Left ventricle myocardium inferior (tissue), 1 donor: ENCODE data around the gene OPN4. TPM values are rescaled to one million over a fixed set of nuclear protein-coding genes. Genes with fewer than 3 reads are reported as not detected.
A peak's percentile ranks its signal among the peaks of the same experiment; 100 is the strongest.

Experiments
- DNase-seq: peaks from one replicate; pipeline ENCODE4 v3.0.0-alpha.2; 2020
- H3K27ac ChIP-seq: fragments of 200-600 bp; replicated peaks from 2 replicates; pipeline ENCODE4 v1.8.0; 2021
- H3K27me3 ChIP-seq: fragments of 200-600 bp; 2 replicates; pipeline ENCODE4 v1.8.0; 2021; ENCODE audit warnings: low read depth
- H3K36me3 ChIP-seq: fragments of 200-600 bp; 2 replicates; pipeline ENCODE4 v1.8.0; 2021
- H3K4me1 ChIP-seq: fragments of 200-600 bp; 2 replicates; pipeline ENCODE4 v1.8.0; 2021
- H3K4me3 ChIP-seq: fragments of 200-600 bp; 2 replicates; pipeline ENCODE4 v1.8.0; 2021; ENCODE audit warnings: mild to moderate bottlenecking, moderate library complexity
- H3K9me3 ChIP-seq: fragments of 200-600 bp; replicated peaks from 2 replicates; pipeline ENCODE4 v1.8.0; 2021
- CTCF ChIP-seq: fragments of 200-600 bp; IDR thresholded peaks from 2 replicates; pipeline ENCODE4 v1.8.0; 2021; ENCODE audit warnings: antibody characterized with exemption, mild to moderate bottlenecking, borderline replicate concordance
- intact Hi-C: fragments of 100-400 bp; cut with micrococcal nuclease; formaldehyde crosslinking; loops from one replicate; pipeline ENCODE4 v1.11.0; 2022
- total RNA-seq: library from RNA; stranded (reverse); fragmentation: NEBNext Ultra II Directional; extraction: Animal tissue kit (Norgen Biotek cat#: 25700); gene quantifications from one replicate; pipeline ENCODE4 v1.2.1, GENCODE V29; 2021
- donor health status: DM: no; HTN: yes; CAD: no; lungs with severe emphysema.

The OPN4 gene
- total RNA-seq, 1 donor from 2014 or later, result 0.25 TPM

GRCh38 chr10:86705905-86706304, 51.6 kb downstream of the OPN4 start:
- H3K27ac ChIP-seq, result peak overlapping the region; percentile 65
- no peak for DNase-seq
- H3K36me3 ChIP-seq, result peaks cover 35% of the 10 kb centered on the region
- H3K4me3 ChIP-seq, result no peak overlapping the region
- peaks cover 69% of the 10 kb centered on the region for H3K4me1 ChIP-seq
- H3K27me3 ChIP-seq, result peaks cover 31% of the 10 kb centered on the region
- no peaks in the 10 kb centered on the region for H3K9me3 ChIP-seq
- TF ChIP-seq CTCF, result no peak
- intact Hi-C loops, result loop anchor here (10.0 kb wide), 1 partner anchor 199 kb away; no protein-coding TSS in a partner anchor

GRCh38 chr10:86706401-86706841, 52.1 kb downstream of the OPN4 start:
- H3K27me3 ChIP-seq, result peaks cover 31% of the 10 kb centered on the region
- DNase-seq, result no peak
- TF ChIP-seq CTCF, result no peak
- intact Hi-C loops, result loop anchor here (10.0 kb wide), 1 partner anchor 198 kb away; no protein-coding TSS in a partner anchor
- peak overlapping the region; percentile 65 for H3K27ac ChIP-seq
- no peak overlapping the region for H3K4me3 ChIP-seq
- peaks cover 73% of the 10 kb centered on the region for H3K4me1 ChIP-seq
- H3K36me3 ChIP-seq, result peaks cover 30% of the 10 kb centered on the region
- H3K9me3 ChIP-seq, result no peaks in the 10 kb centered on the region

- peaks cover 25% of the 10 kb centered on the region for H3K36me3 ChIP-seq
- H3K4me1 ChIP-seq, result peaks cover 77% of the 10 kb centered on the region
- intact Hi-C loops, result loop anchor here (10.0 kb wide), 1 partner anchor 198 kb away; no protein-coding TSS in a partner anchor
- H3K9me3 ChIP-seq, result no peaks in the 10 kb centered on the region
- H3K27me3 ChIP-seq, result peaks cover 31% of the 10 kb centered on the region
- no peak overlapping the region for H3K4me3 ChIP-seq
- H3K27ac ChIP-seq, result peak overlapping the region; percentile 65
- no peak for DNase-seq
- TF ChIP-seq CTCF, result no peak
These were observed 52.6 kb downstream of the OPN4 start for GRCh38 chr10:86706977-86707376.

GRCh38 chr10:86707505-86707904, 53.2 kb downstream of the OPN4 start:
- intact Hi-C loops, result loop anchor here (10.0 kb wide), 1 partner anchor 197 kb away; no protein-coding TSS in a partner anchor
- peak overlapping the region; percentile 94 for H3K27ac ChIP-seq

GRCh38 chr10:86708068-86708782, 53.9 kb downstream of the OPN4 start:
- H3K4me1 ChIP-seq, result peaks cover 86% of the 10 kb centered on the region
- no peak overlapping the region for H3K4me3 ChIP-seq
- H3K27me3 ChIP-seq, result peaks cover 37% of the 10 kb centered on the region
- DNase-seq, result no peak
- TF ChIP-seq CTCF, result no peak
- intact Hi-C loops, result loop anchor here (10.0 kb wide), 1 partner anchor 197 kb away; no protein-coding TSS in a partner anchor
- peaks cover 19% of the 10 kb centered on the region for H3K36me3 ChIP-seq
- no peaks in the 10 kb centered on the region for H3K9me3 ChIP-seq
- peak overlapping the region; percentile 94 for H3K27ac ChIP-seq

More at GRCh38 chr10:86707505-86707904, 53.2 kb downstream of the OPN4 start:
- DNase-seq, result no peak
- no peaks in the 10 kb centered on the region for H3K9me3 ChIP-seq
- peaks cover 20% of the 10 kb centered on the region for H3K36me3 ChIP-seq
- peaks cover 31% of the 10 kb centered on the region for H3K27me3 ChIP-seq
- peaks cover 82% of the 10 kb centered on the region for H3K4me1 ChIP-seq
- no peak for TF ChIP-seq CTCF
- H3K4me3 ChIP-seq, result no peak overlapping the region
